HG03060 (cell line): Measurements from ENCODE around the gene KRTAP10-4.
"Not testable (repeated sequence)": the region's sequence is repeated elsewhere in the genome, so short reads cannot be mapped to it uniquely, and the experiment has no call there.

ENCODE experiments used
- ATAC-seq: cut with Tn5 transposase; IDR thresholded peaks from one replicate; pipeline ENCODE4 v1.9.1; 2021; ENCODE audit warnings: low read depth, moderate number of reproducible peaks; ENCODE audit not compliant: unreplicated experiment

Gene KRTAP10-4

DNA sequence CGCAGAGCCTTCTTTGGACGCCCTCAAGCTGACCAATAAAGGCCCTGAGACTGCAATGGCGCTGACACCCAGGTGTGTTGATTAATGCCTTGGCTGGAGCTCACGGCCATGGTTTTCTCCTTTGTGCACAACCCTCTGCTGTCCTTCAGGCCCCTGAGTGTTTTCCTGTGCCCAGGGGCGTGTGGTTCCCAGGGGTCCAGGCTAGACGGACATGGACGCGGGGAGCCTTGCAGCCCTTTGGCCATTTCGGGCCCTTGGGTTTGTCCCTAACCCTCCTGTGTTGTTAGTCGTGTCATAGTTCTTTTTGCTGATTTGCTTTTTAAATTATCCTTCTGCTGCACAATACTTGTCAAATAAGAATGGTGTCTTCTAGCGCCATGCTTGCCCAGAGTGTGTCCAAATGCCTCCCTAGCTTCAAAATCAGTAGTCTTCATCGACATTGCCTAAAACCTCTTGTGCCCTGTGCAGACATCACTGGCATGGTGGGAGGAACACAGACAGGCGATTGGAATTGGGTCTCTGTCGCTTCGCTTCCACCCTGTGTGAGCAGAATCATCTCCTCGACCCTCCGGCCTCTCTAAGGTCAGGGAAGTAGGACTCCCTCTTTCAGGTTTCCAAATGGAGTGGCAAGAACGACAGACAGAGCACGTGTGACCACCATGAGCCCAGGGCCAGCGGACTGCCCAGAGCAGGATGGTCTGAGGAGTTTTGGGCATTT lies 1.9 kb downstream of the KRTAP10-4 start:
- ATAC-seq: no peak

DNA sequence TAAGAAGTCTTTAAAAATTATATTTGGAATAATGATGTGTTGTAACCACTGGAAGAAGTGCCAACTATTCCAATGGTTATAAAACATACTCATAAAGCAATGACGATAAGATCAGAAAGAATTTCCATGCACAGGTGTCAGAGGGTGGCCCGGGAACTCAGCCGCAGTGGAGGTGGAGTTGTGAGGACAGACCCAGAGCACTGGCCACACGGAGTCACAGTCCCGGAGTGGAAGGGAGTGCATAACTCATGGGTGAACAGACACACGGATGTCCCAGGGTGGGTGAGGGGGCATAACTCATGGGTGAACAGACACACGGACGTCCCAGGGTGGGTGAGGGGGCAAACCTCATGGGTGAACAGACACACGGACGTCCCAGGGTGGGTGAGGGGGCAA lies 2.5 kb downstream of the KRTAP10-4 start:
- ATAC-seq: no peak

DNA sequence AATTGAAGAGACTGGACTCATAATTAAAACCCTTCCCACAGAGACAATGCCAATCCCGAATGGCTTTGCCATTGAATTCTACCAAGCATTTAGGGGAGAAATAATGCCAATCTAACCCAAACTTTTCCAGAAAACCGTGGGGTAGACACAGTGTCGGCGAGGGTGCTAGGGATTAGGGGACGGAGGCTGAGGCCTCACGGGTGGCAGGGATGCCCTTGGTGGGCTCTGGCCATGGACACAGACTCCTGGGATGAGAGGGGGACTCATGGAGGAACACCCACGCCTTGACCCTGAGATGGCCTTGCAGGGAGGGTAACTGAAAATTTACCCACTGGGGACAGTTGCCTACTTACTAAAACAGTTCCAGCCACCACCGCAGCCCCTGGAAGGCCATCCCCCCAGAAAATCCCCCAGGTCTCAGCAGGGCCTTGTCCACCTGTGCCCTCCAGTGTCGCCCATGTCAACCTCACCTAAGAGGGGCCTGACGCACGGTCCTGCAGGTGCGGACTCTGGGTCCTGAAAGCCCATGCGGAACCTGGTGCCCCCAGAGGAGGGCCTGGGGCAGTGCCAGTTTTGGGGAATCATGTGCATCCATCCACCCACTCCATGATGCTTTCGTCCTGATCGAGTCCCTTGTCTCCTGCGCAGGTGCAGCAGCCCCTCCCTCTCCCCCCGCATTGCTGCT lies 5.0 kb downstream of the KRTAP10-4 start:
- ATAC-seq: no peak

DNA sequence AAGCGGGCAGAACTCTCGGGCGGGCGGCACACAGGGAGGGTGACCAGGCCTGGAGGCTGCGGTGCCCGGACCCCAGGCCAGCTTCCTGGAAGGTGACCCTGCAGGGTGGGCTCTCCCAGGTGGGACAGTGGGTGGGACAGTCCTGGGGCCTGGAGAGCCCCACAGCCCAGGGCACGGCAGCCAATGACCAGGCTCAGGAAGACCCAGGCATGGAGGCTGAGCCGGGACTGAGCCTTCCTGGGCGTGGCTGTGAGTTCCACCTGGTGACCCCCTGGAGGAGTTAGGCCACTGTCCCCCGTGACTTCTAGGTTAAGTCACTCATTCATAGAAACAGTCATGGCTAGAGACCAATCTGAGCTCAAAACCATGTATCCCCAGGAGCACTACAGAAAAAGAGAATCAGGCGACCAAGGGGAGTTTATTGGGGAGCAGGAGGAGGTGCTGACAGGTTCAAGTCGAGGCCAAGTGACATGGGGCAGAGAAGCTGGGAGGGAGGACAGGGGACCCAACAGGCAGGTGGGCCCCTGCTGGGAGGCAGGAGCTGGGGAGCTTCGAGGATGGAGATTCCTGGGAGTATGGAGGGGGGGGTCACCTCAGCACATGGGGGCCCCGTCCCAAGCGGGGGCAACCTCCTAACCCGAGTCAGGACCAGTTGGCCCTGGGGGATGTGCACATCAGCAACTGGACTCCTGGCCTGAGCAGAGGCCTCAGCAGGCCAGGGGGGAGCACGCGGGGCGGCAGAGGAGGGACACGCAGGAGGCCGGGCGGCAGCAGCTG lies 5.7 kb downstream of the KRTAP10-4 start:
- ATAC-seq: no peak

DNA sequence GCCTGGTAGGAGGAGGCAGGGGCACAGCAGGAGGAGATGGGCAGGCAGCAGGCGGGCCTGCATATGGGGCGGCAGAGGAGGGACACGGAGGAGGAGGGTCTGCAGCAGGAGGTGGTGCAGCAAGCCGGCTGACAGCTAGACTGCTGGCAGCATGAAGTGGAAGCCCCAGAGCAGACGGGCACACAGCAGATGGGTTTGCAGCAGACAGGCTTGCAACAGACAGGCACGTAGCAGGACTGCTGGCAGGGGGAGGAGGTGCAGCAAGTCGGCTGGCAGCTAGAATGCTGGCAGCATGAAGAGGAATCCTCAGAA lies 6.3 kb downstream of the KRTAP10-4 start:
- no peak for ATAC-seq

DNA sequence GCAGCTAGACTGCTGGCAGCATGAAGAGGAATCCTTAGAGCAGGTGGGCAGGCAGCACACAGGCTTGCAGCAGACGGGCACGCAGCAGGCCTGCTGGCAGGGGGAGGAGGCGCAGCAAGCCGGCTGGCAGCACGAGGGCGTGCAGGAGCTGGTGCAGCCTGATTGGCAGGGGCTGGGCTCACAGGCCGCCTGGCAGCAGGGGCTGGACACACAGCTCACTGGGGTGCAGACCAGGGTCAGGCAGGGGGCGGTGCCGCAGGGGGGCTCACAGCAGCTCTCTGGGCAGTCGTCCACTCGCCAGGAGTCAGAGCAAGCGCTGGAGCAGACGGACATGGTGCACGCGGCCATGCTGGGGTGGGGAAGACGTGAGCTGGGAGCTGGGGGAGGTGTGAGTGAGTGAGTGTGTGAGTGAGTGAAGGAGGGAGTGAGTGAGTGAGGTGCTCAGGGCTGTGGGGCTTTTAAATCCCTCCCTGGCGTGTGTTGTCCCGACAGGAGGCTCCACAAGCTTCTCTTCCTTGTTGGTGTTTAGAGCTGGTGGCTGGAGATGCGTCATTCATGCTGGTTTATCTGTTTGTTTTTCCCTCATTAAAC lies 6.8 kb downstream of the KRTAP10-4 start, which contains the start of gene KRTAP10-5:
TSS of gene KRTAP10-5 (minus strand) at position 374 of the 591 bp plus-strand sequence. CDS start at position 348, 26 bp downstream.
- ATAC-seq: not testable (repeated sequence)

DNA sequence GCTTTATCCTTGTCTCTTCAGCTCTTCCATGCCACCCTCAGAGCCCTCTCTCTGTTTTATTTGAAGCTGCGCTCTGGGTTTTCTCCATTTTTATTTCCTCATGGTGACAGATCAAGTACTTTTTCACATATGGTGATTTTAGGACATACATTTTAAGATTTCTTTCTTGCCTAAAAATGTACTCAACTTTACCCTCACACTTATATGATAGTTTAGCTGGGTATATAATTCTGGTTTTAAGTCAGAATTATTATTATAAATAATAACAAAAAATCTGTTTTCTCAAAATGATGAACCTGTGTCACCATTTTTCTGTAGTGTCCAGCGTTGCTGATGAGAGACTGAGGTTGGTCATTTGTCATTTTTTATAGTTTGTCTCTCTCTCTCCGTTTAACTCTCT lies 7.6 kb downstream of the KRTAP10-4 start:
- ATAC-seq: no peak

DNA sequence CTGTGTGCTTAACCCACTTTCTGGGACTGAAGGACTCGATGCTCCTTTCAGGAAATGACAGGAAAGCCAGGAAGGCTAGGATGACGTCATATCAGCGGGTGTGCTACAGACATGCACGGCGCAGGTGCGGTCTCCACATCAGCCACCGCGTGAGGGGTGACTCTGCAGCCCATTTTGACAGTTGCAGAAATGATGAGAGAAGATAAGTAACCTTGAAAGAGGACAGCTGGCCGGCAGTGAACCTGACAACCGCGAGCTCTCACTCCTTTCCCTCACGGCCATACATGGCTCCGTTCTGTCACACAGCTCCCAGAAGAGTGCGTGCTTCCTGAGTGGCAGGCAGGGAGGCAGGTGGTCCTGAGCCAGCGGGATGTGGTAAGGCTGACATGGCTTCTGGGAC lies 8.5 kb downstream of the KRTAP10-4 start:
- ATAC-seq: no peak

DNA sequence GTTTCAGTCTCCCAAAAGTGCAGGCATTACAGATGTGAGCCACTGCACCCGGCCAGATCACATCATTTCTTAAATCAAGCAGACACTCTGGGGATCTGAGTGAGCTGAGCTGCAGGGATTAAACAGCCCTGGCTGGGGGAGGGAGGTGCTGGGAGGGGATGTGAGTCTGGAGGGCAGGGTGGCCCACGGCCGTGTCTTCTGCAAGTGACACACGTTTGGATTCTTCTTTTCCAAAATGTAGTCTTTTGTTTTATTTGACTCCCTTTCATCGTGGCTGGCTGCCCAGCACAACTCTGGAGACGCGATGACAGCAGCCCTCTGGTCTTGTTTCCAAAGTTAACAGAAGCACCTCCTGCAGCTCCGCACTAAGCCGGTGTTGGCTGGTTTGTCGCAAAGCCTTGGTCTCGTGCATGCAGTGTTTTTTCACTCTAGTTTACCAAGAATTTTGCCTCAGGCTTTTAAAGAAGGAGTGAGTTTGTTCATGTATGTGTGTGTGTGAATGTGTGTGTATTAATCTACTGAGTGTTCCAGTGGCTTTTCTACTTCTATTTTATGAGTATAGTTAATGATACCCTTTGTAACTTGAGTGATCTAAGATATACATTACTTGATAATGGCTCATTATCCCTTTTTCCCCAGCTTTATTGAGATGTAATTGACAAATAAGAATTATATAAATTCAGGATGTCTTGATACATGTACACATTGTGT lies 9.7 kb downstream of the KRTAP10-4 start:
- ATAC-seq: no peak

DNA sequence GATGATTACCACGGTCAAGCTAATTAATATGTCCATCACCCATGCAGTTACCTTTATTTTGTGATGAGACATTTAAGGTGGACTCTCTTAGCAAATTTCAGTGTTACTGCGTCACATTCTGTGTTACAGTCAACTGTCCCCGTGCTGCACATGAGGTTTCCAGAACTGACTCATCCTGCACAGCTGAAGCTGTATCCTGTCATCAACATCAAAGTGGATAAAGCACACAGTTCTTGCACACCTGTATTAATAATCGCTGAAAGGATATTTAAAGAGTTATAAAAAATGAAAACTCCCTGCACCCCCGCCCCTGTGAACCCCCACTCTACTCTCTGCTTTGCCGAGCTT lies 10.2 kb downstream of the KRTAP10-4 start:
- ATAC-seq: no peak

DNA sequence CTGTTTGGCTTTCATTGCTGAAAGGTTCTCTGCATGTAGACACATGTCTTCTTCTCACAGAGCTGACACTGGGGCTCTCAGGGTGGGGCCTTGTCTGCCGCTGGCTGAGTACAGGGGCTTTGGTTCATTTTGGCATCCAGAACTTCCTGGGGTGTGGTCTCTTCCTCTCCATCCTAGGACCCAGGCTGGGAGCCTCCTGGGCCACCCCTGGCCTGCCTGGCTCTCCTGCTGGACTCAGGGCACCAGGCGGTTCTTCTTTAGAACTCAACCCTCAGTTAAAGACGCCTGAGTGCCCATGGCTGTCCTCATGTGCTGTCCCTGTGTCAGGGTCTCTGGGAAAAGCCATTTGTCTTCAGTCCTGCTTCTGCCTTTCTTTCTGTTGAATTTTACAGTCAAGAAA lies 12.4 kb downstream of the KRTAP10-4 start:
- no peak for ATAC-seq

DNA sequence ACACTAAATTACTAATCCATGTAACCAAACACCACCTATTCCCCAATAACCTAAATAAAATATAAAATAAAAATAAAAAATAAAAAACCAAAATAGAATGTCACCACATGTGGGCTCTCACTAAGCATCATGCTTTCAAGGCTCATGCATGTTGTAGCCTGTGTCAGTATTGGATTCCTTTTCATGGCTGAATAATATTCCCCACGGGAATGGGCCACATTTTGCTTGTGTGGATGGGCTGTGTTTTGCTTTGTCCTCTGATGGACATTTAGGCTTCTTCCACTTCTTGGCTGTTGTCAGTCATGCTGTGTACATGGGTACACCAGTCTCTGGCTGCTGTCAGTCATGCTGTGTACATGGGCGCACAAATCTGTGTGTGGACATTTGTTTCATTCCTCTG lies 15.6 kb downstream of the KRTAP10-4 start:
- no peak for ATAC-seq

DNA sequence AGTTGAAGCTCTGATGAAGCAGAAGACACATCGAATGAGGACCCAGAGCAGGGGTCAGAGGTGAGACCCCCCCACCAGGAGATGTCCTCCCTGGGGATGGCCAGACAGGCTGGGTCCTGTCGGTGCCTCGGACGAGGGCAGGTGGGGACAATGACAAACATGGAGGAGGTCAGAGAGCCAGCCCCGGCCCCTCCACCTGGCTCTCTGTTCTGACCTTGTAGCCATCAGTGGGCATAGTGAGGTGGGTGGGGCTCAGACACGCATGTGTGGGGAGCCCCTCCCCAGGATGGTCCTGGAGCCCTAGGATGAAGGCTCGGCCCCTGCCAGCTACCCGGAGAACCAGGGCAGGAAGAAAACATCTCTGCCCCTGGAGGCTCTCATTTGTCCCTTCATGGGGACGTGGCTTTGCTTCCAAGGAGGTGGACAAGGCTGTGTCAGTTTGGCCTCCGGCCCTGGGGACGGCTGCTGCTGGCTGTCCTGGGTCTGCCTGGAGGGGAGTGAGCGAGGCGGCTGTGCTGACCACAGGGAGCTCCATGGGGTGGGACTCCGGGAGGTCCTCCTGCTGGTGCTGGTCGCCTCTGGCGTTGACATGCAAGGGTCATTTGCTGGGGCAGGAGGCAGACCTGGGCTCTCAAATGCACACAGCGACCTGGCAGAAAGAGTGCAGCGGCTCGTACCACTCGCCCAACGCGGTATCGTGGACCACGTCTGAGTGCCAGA lies 16.2 kb downstream of the KRTAP10-4 start:
- ATAC-seq: no peak

DNA sequence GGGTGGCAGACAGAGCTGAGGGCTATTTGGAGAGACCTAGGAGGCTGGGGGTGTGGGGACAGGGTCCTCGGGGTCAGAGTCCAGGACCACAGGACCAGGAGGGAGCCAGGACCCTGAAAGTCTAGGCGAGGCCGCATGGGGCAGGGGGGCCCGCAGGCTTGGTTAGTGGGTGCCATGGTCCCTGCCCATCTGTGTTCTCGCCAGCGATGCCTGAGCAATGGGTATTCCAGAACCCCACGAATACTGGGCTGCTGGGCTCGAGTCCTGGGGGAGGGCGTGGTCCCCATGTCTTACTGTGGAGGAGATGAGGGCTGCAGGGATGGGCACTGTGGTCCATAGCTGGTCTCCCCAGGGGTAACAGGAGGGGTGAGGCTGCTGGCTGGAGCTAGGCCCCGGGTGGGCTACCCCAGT lies 16.8 kb downstream of the KRTAP10-4 start:
- no peak for ATAC-seq

DNA sequence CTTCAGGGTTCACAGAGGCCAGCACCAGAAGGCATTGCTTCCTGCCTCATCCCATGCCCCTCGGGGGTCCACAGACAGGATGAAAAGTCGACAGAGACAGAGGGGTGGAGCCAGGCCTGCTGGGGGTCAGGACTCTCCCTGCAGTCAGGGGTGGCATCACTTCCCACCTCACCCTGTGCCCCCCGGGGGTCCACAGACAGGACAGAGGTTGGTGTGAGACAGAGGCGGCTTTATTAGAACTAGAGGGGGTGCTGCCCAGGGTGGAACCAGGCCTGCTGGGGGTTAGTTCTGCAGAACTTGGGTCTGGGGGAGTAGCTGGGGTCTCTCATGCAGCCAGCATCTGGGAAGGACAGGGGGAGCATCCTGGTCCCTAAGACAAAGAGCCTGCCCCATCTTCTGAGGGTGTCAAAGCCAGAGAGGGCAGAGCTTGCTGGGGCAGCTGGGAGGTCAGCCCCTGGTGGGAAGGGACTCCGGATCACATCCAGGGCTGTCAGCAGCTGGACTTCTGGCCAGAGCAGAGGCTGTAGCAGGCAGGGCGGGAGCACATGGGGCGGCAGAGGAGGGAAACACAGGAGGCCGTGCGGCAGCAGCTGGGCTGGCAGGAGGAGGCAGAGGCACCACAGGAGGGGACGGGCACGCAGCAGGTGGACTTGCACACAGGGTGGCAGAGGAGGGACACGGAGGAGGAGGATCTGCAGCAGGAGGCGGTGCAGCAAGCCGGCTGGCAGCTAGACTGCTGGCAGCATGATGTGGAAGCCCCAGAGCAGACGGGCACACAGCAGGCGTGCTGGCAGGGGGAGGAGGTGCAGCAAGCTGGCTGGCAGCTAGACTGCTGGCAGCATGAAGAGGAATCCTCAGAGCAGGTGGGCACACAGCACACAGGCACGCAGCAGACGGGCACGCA lies 17.6 kb downstream of the KRTAP10-4 start:
- not testable (repeated sequence) for ATAC-seq

DNA sequence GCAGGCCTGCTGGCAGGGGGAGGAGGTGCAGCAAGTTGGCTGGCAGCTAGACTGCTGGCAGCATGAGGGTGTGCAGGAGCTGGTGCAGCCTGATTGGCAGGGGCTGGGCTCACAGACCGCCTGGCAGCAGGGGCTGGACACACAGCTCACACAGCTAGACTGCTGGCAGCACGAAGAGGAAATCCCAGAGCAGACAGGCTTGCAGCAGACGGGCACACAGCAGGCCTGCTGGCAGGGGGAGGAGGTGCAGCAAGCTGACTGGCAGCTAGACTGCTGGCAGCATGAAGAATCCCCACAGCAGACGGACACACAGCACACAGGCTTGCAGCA lies 18.2 kb downstream of the KRTAP10-4 start:
- not testable (repeated sequence) for ATAC-seq

DNA sequence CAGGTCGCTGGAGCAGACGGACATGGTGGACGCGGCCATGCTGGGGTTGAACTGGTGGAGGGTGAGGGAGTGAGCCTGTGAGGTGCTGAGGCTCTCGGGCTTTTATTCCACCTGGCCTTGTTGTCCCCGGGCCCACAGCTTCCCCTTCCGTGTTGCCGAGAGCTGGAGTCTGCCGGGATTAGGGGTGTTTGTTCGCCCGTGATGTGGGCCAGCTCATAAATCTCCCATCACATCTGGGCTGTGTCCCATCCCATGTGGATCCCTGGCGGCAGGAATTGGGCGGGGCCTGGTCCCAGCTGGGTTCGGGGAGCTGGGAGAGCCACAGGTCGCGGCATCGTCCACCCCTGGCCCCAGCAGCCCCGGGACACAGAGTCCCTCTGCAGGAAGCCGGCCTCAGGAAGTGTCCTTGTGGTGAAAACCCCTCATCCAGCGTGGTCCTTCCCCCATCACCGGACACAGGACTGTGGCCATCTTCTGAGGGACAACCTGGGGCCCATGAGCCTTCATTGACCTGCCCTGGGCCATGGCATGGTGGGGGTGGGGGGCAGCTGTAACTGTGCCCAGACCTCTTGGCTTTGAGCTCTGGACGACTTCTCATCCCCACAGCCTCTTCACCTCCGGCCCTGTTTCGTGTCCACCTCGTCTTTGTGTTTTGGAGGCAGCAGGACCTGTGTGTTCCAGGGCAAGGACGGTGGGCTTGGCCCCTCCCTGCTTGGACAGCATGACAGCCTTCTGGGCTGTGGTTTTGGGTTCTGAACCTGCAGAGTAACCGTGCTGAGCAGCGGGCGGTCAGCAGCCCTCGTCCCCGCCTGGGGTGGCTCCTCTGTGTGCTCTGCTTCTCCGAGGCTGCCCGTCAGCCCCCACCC lies 19.1 kb downstream of the KRTAP10-4 start, which contains the start of gene KRTAP10-6:
TSS of gene KRTAP10-6 (minus strand) at position 60 of the 866 bp plus-strand sequence. CDS start at position 39, 21 bp downstream.
- no peak for ATAC-seq
